GM18526 (cell line): Measurements from ENCODE around the gene CORIN.

Experiments used
- POLR2A ChIP-seq: IDR thresholded peaks from 3 replicates; pipeline ENCODE4 v1.6.1; 2011; ENCODE audit not compliant: insufficient read length; ENCODE audit errors: extremely low read depth

CORIN gene

GRCh38 chr4:47659342-47659741 is 178.5 kb downstream of the CORIN start:
- TF ChIP-seq POLR2A = no peak

DNA sequence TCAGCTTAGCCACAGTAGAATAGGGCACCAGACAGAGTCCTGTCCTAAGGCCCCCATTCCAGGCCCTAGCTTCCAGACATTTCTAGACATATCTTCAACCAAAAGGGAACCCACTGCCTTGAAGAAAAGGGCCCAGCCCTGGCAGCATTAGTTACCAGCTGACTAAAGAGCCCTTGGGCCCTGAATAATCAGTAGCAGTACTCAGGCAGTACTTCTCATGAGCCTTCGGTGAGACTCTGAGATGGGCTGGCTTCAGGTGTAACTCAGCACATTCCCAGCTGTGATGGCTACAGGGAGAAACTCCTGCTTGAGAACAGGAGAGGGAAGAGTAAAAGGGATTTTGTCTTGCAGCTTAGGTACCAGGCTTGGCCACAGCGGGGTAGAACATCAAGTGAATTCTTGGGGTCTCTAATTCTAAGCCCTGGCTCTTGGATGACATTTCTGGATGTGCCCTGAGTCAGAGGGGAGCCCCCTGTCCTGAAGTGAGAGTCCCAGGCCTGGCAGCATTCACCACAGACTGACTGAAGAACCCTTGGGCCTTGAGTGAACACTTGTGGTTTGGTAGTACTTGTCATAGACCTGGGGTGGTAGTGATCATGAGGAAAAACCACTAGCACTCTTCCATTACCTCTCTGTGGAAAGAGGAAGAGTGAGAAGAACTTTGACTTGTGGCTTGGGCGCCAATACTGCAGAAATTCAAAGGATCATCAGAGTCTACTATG is 182.7 kb downstream of the CORIN start:
- no peak for TF ChIP-seq POLR2A

- TF ChIP-seq POLR2A = no peak
Observed at GRCh38 chr4:47652092-47652491, 185.8 kb downstream of the CORIN start.

DNA sequence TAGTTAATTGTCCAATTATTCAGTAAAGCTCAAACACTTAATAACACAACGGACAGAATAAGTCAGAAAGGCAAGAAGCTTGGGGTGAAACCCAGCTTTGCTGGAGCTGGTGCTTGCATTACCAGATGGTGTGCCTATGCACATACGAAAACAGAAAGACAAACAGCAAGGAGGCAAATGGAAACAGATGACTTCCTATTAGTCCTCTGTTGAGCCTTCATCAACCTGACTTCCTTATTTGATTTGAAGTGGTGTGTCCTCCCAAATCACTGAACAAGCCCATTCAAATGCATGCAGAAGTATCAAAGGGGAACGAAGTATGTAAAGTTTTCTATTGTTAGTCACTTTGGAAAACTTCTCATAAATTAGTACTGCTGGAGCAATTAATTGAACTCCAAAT is 186.6 kb downstream of the CORIN start:
- no peak for TF ChIP-seq POLR2A

- no peak for TF ChIP-seq POLR2A
Observed at GRCh38 chr4:47650584-47651130, 187.2 kb downstream of the CORIN start.

GRCh38 chr4:47647544-47647943 is 190.3 kb downstream of the CORIN start:
- no peak for TF ChIP-seq POLR2A

- TF ChIP-seq POLR2A = no peak
Observed at GRCh38 chr4:47647029-47647428, 190.8 kb downstream of the CORIN start.

GRCh38 chr4:47646372-47646771 is 191.5 kb downstream of the CORIN start:
- TF ChIP-seq POLR2A = no peak

DNA sequence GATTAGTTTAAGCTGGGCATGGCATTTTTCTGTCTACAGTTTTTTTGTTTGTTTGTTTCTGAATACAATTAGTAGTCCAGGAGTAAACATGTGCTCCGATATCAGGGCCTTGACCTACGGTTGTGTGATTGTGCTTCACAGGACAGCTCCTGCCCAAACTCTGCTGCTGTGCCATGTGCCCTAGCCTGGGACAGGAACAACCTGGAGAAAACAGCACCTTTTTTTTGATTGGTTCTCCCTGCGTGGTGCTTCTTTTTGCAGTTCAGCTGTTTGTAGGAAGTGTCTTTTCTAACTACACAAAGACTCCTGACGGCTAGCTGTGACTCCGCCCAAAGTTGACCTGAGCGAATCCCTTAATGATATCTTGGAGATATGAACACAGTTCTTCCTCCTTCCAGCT is 194.0 kb downstream of the CORIN start:
- TF ChIP-seq POLR2A = no peak

DNA sequence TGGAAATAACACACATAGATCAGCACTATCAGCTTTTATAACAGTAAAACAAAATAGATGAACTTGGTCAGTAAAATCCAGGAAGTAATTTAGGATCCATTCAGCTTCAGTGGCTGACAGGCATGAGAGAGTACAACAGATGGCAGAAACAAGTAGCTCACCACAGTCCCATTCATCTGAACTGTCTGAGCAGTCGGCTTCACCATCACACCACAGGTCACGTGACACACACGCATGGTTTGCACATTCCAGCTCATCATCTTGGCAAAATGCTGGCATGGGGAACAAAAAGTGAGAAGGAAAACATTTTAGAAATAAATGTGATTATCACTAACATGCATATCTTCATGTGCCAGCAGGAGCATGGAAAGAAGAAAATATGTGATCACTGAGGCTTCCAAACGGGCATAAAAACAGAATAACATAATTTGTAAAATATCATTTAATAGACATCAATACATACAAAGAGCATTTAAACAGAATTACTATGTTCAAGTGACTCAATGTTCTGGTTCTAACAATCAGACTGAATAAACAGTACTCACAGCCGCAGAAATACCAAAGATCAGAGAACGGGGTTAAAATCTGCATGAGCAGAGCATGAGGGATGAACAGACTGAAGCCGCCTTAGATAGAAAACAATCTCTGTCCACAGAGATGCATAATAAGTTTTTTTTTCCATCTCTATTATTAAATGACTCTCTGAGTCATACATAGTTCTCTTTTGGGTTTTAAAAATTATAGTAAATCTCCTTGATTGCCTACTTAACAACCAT is 194.7 kb downstream of the CORIN start:
- no peak for TF ChIP-seq POLR2A

DNA sequence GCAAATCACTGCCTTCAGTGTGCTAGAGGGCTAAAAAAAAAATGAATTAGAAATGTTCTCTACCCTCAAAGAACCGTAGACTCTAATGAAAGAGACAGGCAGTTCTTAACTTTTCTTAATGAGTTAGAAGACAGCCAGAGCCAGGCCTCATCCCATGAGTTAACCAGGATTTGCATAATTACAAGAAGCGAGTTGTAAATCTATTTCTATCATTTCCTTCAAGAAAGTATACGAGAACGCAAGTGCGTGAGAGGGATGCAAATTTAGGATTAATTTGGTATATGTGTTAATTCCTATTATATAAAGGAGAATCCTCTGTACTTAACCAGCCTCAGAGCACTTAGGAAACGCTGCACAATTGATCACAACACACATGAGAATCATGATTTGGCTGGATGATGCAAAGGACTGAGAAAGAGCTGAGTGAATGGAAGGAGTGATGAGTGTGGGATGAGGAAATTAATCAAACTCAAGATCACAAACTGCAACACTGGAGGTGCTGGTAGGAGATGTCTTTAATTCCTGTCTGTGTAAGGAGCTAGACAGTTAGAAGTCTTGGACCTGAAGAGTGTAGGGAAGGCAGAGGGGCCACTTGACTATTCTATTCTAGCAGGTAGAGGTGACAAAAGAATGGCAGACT is 195.6 kb downstream of the CORIN start:
- TF ChIP-seq POLR2A = no peak

- no peak for TF ChIP-seq POLR2A
Observed at GRCh38 chr4:47641755-47642154, 196.1 kb downstream of the CORIN start.

GRCh38 chr4:47640911-47641310 is 197.0 kb downstream of the CORIN start:
- no peak for TF ChIP-seq POLR2A

GRCh38 chr4:47639531-47639930 is 198.3 kb downstream of the CORIN start:
- TF ChIP-seq POLR2A = no peak

DNA sequence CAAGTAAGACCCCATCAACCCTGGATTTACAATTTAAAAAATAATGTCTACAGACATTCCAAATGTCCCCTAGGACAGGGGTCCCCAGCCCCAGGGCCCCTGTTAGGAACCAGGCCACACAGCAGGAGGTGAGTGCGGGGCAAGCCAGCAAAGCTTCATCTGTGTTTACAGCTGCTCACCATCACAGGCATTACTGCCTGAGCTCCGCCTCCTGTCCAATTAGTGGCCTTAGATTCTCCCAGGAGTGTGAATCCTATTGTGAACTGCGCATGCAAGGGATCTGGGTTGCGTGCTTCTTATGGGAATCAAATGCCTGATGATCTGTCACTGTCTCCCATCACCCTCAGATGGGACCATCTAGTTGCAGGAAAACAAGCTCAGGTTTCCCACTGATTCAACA is 206.7 kb downstream of the CORIN start:
- no peak for TF ChIP-seq POLR2A

- no peak for TF ChIP-seq POLR2A
Observed at GRCh38 chr4:47624031-47624441, 213.8 kb downstream of the CORIN start.
